IMR-90 (cell line): ENCODE results near the gene MT1E.

Experiments
- CHD1 ChIP-seq: IDR thresholded peaks from 2 replicates; pipeline ENCODE4 v1.6.1; 2012; ENCODE audit warnings: low read depth, low read length, improper control_type of control experiment
- CTCF ChIP-seq: conservative IDR thresholded peaks from 2 replicates; pipeline ENCODE4 v1.5.1; 2012; ENCODE audit warnings: mild to moderate bottlenecking, low read depth, low read length, improper control_type of control experiment
- FOS ChIP-seq: fragments of 150-350 bp; IDR thresholded peaks from 2 replicates; pipeline ENCODE4 v1.6.1; 2016; ENCODE audit warnings: low read depth, low read length
- RAD21 ChIP-seq: IDR thresholded peaks from 2 replicates; pipeline ENCODE4 v1.6.1; 2012; ENCODE audit warnings: low read length, improper control_type of control experiment
- RCOR1 ChIP-seq: IDR thresholded peaks from 2 replicates; pipeline ENCODE4 v1.6.1; 2012; ENCODE audit warnings: mild to moderate bottlenecking, low read length, improper control_type of control experiment; ENCODE audit not compliant: insufficient replicate concordance
- USF2 ChIP-seq: fragments of 150-350 bp; IDR thresholded peaks from 2 replicates; pipeline ENCODE4 v1.6.1; 2017; ENCODE audit warnings: mild to moderate bottlenecking, antibody characterized with exemption, low read length, low read depth

GRCh38 chr16:56643080-56643778, 17.6 kb downstream of the MT1E start:
- TF ChIP-seq CTCF (peak; percentile 9; the same call in 1 of the 2 replicates), RAD21 (no peak), RCOR1 (no peak), CHD1 (no peak), USF2 (no peak), FOS (no peak)
